ENCODE results near the gene PTGS2. TPM values are rescaled to one million over a fixed set of nuclear protein-coding genes. Genes with fewer than 3 reads are reported as not detected.

PTGS2 gene
- total RNA-seq, 1 experiment from 2014 or later = 0.20 TPM

- TF ChIP-seq E2F1 (CRISPR knock-in tag; IDR thresholded peaks at IDR 0.05) (no peak), ERG (CRISPR knock-in tag; IDR thresholded peaks at IDR 0.05) (no peak), E2F4 (CRISPR knock-in tag; IDR thresholded peaks at IDR 0.05; ENCODE audit: borderline replicate concordance, low read depth) (no peak), IRF1 (CRISPR knock-in tag; IDR thresholded peaks at IDR 0.05) (no peak), PREB (CRISPR knock-in tag; IDR thresholded peaks at IDR 0.05; ENCODE audit: borderline replicate concordance) (no peak), NR3C1 (CRISPR knock-in tag; conservative IDR thresholded peaks at IDR 0.05; ENCODE audit: low read depth) (no peak)
These were observed 37.1 kb upstream of the PTGS2 start (continued) for GRCh38 chr1:186717286-186717685.

- no peaks in the 10 kb centered on the region for H3K27me3 Mint-ChIP-seq (ENCODE audit: low read depth)
- no peak overlapping the region for H3K4me3 Mint-ChIP-seq
- POLR2A ChIA-PET = no interaction called here
- no peak for DNase-seq (ENCODE audit: low spot score)
- no peak for ATAC-seq
- CTCF ChIA-PET = no interaction called here
- H3K4me1 Mint-ChIP-seq = no peaks in the 10 kb centered on the region
- TF ChIP-seq ZNF121 (CRISPR knock-in tag; IDR thresholded peaks at IDR 0.05) (no peak), ZBTB21 (CRISPR knock-in tag; IDR thresholded peaks at IDR 0.05; ENCODE audit: borderline replicate concordance) (no peak)
- no peaks in the 10 kb centered on the region for H3K9me3 Mint-ChIP-seq
- no peak overlapping the region for H3K27ac Mint-ChIP-seq
- no peaks in the 10 kb centered on the region for H3K36me3 Mint-ChIP-seq
These were observed 35.9 kb upstream of the PTGS2 start for GRCh38 chr1:186715887-186716809.

GRCh38 chr1:186710696-186711095, 30.5 kb upstream of the PTGS2 start:
- CTCF ChIA-PET = interaction anchor here (1.8 kb wide), 1 partner anchor 12 kb away, joined by 7 read pairs; no protein-coding TSS in a partner anchor
- DNase-seq (ENCODE audit: low spot score) (no peak), ATAC-seq (no peak)
- Mint-ChIP-seq H3K9me3 (no peaks in the 10 kb centered on the region), H3K4me3 (no peak overlapping the region), H3K4me1 (no peaks in the 10 kb centered on the region), H3K36me3 (no peaks in the 10 kb centered on the region), H3K27ac (no peak overlapping the region), H3K27me3 (ENCODE audit: low read depth) (no peaks in the 10 kb centered on the region)
- no peak for TF ChIP-seq ZNF532 (CRISPR knock-in tag; IDR thresholded peaks at IDR 0.05; ENCODE audit: borderline replicate concordance)
- TF ChIP-seq ZNF317 (CRISPR knock-in tag; IDR thresholded peaks at IDR 0.05; ENCODE audit: borderline replicate concordance, low read depth) = no peak
- no peak for TF ChIP-seq ZNF121 (CRISPR knock-in tag; IDR thresholded peaks at IDR 0.05)
- TF ChIP-seq PRRX2 (CRISPR knock-in tag; IDR thresholded peaks at IDR 0.05) = no peak
- POLR2A ChIA-PET = no interaction called here

All from WTC11 (cell line).